Kidney (tissue), 14 donors: Measurements from ENCODE around the gene ZNF524. TPM values are rescaled to one million over a fixed set of nuclear protein-coding genes. Genes with fewer than 3 reads are reported as not detected.
A peak's percentile ranks its signal among the peaks of the same experiment; 100 is the strongest.

Experiments used
- DNase-seq, 5 donors: peaks; one replicate each; pipeline ENCODE4 v3.0.0-alpha.2; 2013 to 2020
- FAIRE-seq: peaks from 2 replicates; lab custom pipeline; 2012; peaks lifted over from hg19 to GRCh38; lab: Jason Lieb, UNC
- H3K27ac ChIP-seq, 2 donors: one replicate each; pipeline ENCODE4 v1.7.0; 2013; ENCODE audit warnings: low read depth in 2 of 2, low read length in 2 of 2, inconsistent platforms in 1 of 2
- H3K27me3 ChIP-seq: one replicate; pipeline ENCODE4 v1.7.1; 2013; ENCODE audit warnings: low read length, inconsistent platforms; ENCODE audit not compliant: control insufficient read depth, insufficient read depth
- H3K36me3 ChIP-seq, 3 donors: one replicate each; pipeline versions ENCODE4 v1.7.0 to v1.7.1; 2013; ENCODE audit warnings: low read length in 3 of 3, control low read depth in 1 of 3, inconsistent platforms in 1 of 3; ENCODE audit not compliant: insufficient read depth in 3 of 3, control insufficient read depth in 2 of 3
- H3K4me1 ChIP-seq, 3 donors: one replicate each; pipeline versions ENCODE4 v1.7.0 to v1.7.1; 2013; ENCODE audit warnings: low read length in 3 of 3, inconsistent platforms in 1 of 3, low read depth in 1 of 3; ENCODE audit not compliant: control insufficient read depth in 2 of 3, insufficient read depth in 2 of 3
- H3K4me3 ChIP-seq, 3 donors: one replicate each; pipeline versions ENCODE4 v1.7.0 to v1.8.1; 2013; ENCODE audit warnings: low read length in 3 of 3, control low read depth in 1 of 3, inconsistent platforms in 1 of 3
- H3K9ac ChIP-seq, 3 donors: one replicate each; pipeline versions ENCODE4 v1.7.0 to v1.7.1; 2013; ENCODE audit warnings: low read length in 3 of 3, control low read depth in 1 of 3, inconsistent platforms in 1 of 3
- H3K9me3 ChIP-seq, 3 donors: one replicate each; pipeline versions ENCODE4 v1.7.0 to v1.7.1; 2013; ENCODE audit warnings: low read length in 3 of 3, control low read depth in 1 of 3, inconsistent platforms in 1 of 3; ENCODE audit not compliant: control insufficient read depth in 2 of 3, insufficient read depth in 1 of 3
- intact Hi-C: fragments of 100-400 bp; cut with DNase I; formaldehyde crosslinking; loops from one replicate; pipeline ENCODE4 v1.11.1; 2022
- polyA plus RNA-seq: library from polyadenylated mRNA; stranded (reverse); fragments of 350-450 nt; fragmentation: Illumina TruSeq; extraction: RNeasy Lipid Tissue Mini Kit (QIAGEN cat#74804); gene quantifications from one replicate; pipeline ENCODE4 v1.2.3, GENCODE V29; 2014; ENCODE audit warnings: low read depth, low replicate concordance; ENCODE audit not compliant: insufficient read depth
- total RNA-seq: library from RNA; stranded (reverse); fragmentation: NEBNext Ultra II Directional; extraction: Animal tissue kit (Norgen Biotek cat#: 25700); gene quantifications from one replicate; pipeline ENCODE4 v1.2.1, GENCODE V29; 2021
- TF ChIP-seq, protein P1 (sequence below): IDR thresholded peaks from 3 replicates; pipeline ENCODE4 v1.5.1; 2012; ENCODE audit warnings: mild to moderate bottlenecking, moderate library complexity, borderline replicate concordance; ENCODE audit not compliant: insufficient read depth; ENCODE audit errors: extremely low read depth
- donor health status: control.
- donor health status: control.
- donor health status: control.
- donor health status: control.
- donor health status: control.
- donor health status: DM: yes; HTN: yes; CAD: no.
- donor health status: Normal renal cell carcinoma (clear cell type).

ZNF524 gene
- total and polyA plus RNA-seq, 2 donors from 2014 or later, result 22.9 to 32.6 TPM

DNA sequence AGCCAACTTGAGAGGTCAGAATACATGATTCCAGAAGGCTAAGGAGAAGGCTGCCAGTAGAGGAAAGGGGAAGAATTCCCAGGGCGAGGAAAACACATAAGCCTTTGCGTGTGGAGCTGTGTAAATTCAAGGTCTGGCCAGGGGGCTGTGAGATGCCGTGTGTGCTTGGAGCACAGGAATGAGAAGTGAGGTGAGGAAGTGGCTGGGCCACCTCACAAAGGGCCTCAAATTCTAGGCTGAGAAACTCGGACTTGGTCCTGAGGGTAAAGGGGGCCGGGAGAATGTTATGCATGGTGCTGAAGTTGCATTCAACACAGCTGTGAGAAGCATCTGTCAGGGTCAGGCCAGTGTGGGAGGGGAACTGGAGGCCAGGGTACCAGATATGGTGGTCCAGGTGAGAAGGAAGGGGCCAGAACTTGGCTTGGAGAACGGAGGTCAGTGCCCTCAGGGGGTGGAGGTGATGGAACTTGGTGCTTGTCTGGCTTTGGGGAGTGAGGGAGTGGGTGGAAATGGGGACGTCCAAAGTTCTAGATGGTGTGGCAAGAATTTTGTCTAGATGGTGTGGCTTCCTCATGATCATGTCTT is 35.9 kb downstream of the ZNF524 start:
- Histone ChIP-seq H3K9me3 (no peaks in the 10 kb centered on the region), H3K27me3 (no peaks in the 10 kb centered on the region), H3K36me3 (no peaks in the 10 kb centered on the region), H3K9ac (peak overlapping the region; percentile 98 to 100 (median 100)), H3K27ac (peak overlapping the region; percentile 97), H3K4me1 (peaks cover 3 to 31% (median 7%) of the 10 kb centered on the region in 3 donors), H3K4me3 (peak overlapping the region; percentile 95 to 100 (median 97))
- DNase-seq, result peak in 1 of 5 donors; percentile 53
- intact Hi-C loops, result no loop called here
- TF ChIP-seq, protein P1, sequence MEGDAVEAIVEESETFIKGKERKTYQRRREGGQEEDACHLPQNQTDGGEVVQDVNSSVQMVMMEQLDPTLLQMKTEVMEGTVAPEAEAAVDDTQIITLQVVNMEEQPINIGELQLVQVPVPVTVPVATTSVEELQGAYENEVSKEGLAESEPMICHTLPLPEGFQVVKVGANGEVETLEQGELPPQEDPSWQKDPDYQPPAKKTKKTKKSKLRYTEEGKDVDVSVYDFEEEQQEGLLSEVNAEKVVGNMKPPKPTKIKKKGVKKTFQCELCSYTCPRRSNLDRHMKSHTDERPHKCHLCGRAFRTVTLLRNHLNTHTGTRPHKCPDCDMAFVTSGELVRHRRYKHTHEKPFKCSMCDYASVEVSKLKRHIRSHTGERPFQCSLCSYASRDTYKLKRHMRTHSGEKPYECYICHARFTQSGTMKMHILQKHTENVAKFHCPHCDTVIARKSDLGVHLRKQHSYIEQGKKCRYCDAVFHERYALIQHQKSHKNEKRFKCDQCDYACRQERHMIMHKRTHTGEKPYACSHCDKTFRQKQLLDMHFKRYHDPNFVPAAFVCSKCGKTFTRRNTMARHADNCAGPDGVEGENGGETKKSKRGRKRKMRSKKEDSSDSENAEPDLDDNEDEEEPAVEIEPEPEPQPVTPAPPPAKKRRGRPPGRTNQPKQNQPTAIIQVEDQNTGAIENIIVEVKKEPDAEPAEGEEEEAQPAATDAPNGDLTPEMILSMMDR, result no peak
- FAIRE-seq, result no peak

DNA sequence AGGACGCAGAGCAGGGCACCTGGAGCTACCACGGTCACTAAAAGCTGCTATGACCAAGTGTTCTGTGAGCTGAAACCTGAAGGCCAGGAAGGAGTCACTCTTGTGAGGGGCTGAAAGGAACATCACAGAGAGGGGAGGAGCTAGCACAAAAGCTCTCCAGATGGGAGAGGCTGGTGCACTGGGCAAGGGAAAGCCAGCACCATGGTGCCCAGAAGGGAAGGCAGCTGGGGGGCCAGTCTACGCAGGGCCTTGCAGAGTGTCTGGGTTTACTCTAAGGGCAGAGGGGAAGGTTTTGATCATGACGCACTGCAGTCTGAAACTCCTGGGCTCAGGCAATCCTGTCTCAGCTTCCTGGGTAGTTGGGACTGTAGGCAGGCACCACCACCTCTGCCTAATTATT is 36.6 kb downstream of the ZNF524 start:
- Histone ChIP-seq H3K4me1 (peaks cover 3 to 31% (median 7%) of the 10 kb centered on the region in 3 donors), H3K4me3 (peak overlapping the region in 2 of 3 donors; percentile 95 to 100)

DNA sequence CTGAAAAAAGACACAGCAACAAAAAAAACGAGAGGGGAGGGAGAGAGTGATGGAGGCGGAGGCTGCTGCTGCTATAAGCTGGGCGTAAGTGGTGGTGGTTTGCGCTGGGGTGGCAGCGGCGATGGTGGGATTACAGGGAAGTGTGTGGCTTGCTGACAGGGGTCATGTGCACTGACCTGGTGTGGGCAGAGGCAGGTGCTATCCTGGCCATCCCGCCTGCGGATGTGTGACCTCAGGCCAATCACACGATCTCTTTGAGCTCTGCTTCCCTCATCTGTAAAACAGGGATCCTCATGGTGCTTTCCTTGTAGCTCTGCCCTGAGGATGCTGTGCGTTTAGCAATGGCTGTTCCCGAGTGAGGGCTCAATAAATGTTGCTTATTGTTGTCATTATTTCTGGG is 37.4 kb downstream of the ZNF524 start:
- FAIRE-seq (no peak), DNase-seq (peak in 2 of 5 donors; percentile 45 to 79)
- Histone ChIP-seq H3K4me3 (no peak overlapping the region), H3K4me1 (peaks cover 3 to 35% (median 7%) of the 10 kb centered on the region in 3 donors), H3K9ac (no peak overlapping the region), H3K27ac (no peak overlapping the region), H3K36me3 (no peaks in the 10 kb centered on the region), H3K9me3 (no peaks in the 10 kb centered on the region), H3K27me3 (no peaks in the 10 kb centered on the region)
- TF ChIP-seq, protein P1, result no peak
- intact Hi-C loops, result no loop called here

More for the DNA sequence above, 36.6 kb downstream of the ZNF524 start:
- TF ChIP-seq, protein P1, result no peak
- H3K36me3 ChIP-seq, result no peaks in the 10 kb centered on the region
- no peaks in the 10 kb centered on the region for H3K9me3 ChIP-seq
- H3K9ac ChIP-seq, result peak overlapping the region in 1 of 3 donors; percentile 100
- no peak overlapping the region for H3K27ac ChIP-seq
- no peaks in the 10 kb centered on the region for H3K27me3 ChIP-seq
- no peak for FAIRE-seq
- peak in 1 of 5 donors; percentile 39 for DNase-seq
- intact Hi-C loops, result no loop called here
